ENCODE results near the gene ATP7A. TPM values are rescaled to one million over a fixed set of nuclear protein-coding genes. Genes with fewer than 3 reads are reported as not detected.

ATP7A gene
- total RNA-seq, 1 donor from 2014 or later, result 5.1 TPM

GRCh38 chrX:77946571-77946970 lies 36.1 kb downstream of the ATP7A start:
- Histone ChIP-seq H3K4me2 (no peak overlapping the region), H3K4me3 (no peak overlapping the region), H3K4me1 (no peaks in the 10 kb centered on the region), H3K9me3 (ENCODE audit: low read depth) (no peaks in the 10 kb centered on the region), H2AFZ (replicated peaks) (no peak overlapping the region), H3F3A (ENCODE audit: low read depth) (no peaks in the 10 kb centered on the region), H3K36me3 (no peaks in the 10 kb centered on the region), H3K79me2 (ENCODE audit: low read depth) (no peaks in the 10 kb centered on the region), H3K9ac (no peak overlapping the region), H4K20me1 (ENCODE audit: low read depth) (no peaks in the 10 kb centered on the region), H3K27ac (no peak overlapping the region), H3K27me3 (no peaks in the 10 kb centered on the region)
- H3K27ac Mint-ChIP-seq, result no peak overlapping the region
- H3K9me3 Mint-ChIP-seq, result peaks cover 3% of the 10 kb centered on the region
- no peak overlapping the region for H3K4me3 Mint-ChIP-seq
- H3K36me3 Mint-ChIP-seq, result peaks cover 2% of the 10 kb centered on the region
- H3K4me1 Mint-ChIP-seq, result no peaks in the 10 kb centered on the region
- TF ChIP-seq EZH2 (IDR thresholded peaks at IDR 0.05) (no peak), CTCF (IDR thresholded peaks at IDR 0.05) (no peak), EZH2phosphoT487 (IDR thresholded peaks at IDR 0.05) (no peak)
- DNase-seq (ENCODE audit: low spot score), result no peak
- H3K27me3 Mint-ChIP-seq (ENCODE audit: insufficient read depth, low read depth), result no peaks in the 10 kb centered on the region

GRCh38 chrX:77949840-77950239 lies 39.3 kb downstream of the ATP7A start:
- DNase-seq (ENCODE audit: low spot score), result no peak
- Histone ChIP-seq H2AFZ (replicated peaks) (no peak overlapping the region), H3K9ac (no peak overlapping the region), H3K4me3 (no peak overlapping the region), H3F3A (ENCODE audit: low read depth) (no peaks in the 10 kb centered on the region), H3K36me3 (no peaks in the 10 kb centered on the region), H3K4me1 (no peaks in the 10 kb centered on the region), H3K27ac (no peak overlapping the region), H4K20me1 (ENCODE audit: low read depth) (no peaks in the 10 kb centered on the region), H3K79me2 (ENCODE audit: low read depth) (no peaks in the 10 kb centered on the region), H3K4me2 (no peak overlapping the region), H3K27me3 (no peaks in the 10 kb centered on the region), H3K9me3 (ENCODE audit: low read depth) (no peaks in the 10 kb centered on the region)
- Mint-ChIP-seq H3K27ac (no peak overlapping the region), H3K9me3 (peaks cover 3% of the 10 kb centered on the region), H3K4me3 (no peak overlapping the region), H3K27me3 (ENCODE audit: insufficient read depth, low read depth) (no peaks in the 10 kb centered on the region), H3K4me1 (no peaks in the 10 kb centered on the region), H3K36me3 (peaks cover 2% of the 10 kb centered on the region)
- TF ChIP-seq EZH2 (IDR thresholded peaks at IDR 0.05), result no peak
- no peak for TF ChIP-seq CTCF (IDR thresholded peaks at IDR 0.05)
- TF ChIP-seq EZH2phosphoT487 (IDR thresholded peaks at IDR 0.05), result no peak

GRCh38 chrX:77952173-77952572 lies 41.7 kb downstream of the ATP7A start:
- no peaks in the 10 kb centered on the region for H3F3A ChIP-seq (ENCODE audit: low read depth)
- TF ChIP-seq CTCF (IDR thresholded peaks at IDR 0.05) (no peak), EZH2phosphoT487 (IDR thresholded peaks at IDR 0.05) (no peak), EZH2 (IDR thresholded peaks at IDR 0.05) (no peak)
- H2AFZ ChIP-seq (replicated peaks), result no peak overlapping the region
- H3K4me3 ChIP-seq, result no peak overlapping the region
- H3K9me3 Mint-ChIP-seq, result no peaks in the 10 kb centered on the region
- H3K9ac ChIP-seq, result no peak overlapping the region
- no peaks in the 10 kb centered on the region for H3K79me2 ChIP-seq (ENCODE audit: low read depth)
- no peak overlapping the region for H3K4me3 Mint-ChIP-seq
- no peaks in the 10 kb centered on the region for H4K20me1 ChIP-seq (ENCODE audit: low read depth)
- H3K36me3 Mint-ChIP-seq, result no peaks in the 10 kb centered on the region
- H3K36me3 ChIP-seq, result no peaks in the 10 kb centered on the region
- H3K27ac Mint-ChIP-seq, result no peak overlapping the region
- no peak overlapping the region for H3K4me2 ChIP-seq
- H3K27me3 ChIP-seq, result no peaks in the 10 kb centered on the region
- H3K4me1 ChIP-seq, result no peaks in the 10 kb centered on the region
- no peak overlapping the region for H3K27ac ChIP-seq
- no peaks in the 10 kb centered on the region for H3K27me3 Mint-ChIP-seq (ENCODE audit: insufficient read depth, low read depth)
- H3K9me3 ChIP-seq (ENCODE audit: low read depth), result no peaks in the 10 kb centered on the region
- no peaks in the 10 kb centered on the region for H3K4me1 Mint-ChIP-seq
- DNase-seq (ENCODE audit: low spot score), result no peak
